ENCODE data around the gene USO1. TPM values are rescaled to one million over a fixed set of nuclear protein-coding genes. Genes with fewer than 3 reads are reported as not detected.

USO1 gene
- total RNA-seq, 1 experiment from 2014 or later, result 33.9 TPM

- Histone ChIP-seq H3K4me1 (replicated peaks; ENCODE audit: insufficient read depth) (no peaks in the 10 kb centered on the region), H3K27ac (no peak overlapping the region), H3K79me2 (ENCODE audit: low read depth) (0 out of 2 replicates have a peak, but pooled peaks cover 30% of the 10 kb centered on the region), H3K4me3 (no peak overlapping the region), H3K9me3 (ENCODE audit: insufficient read depth, low read depth) (no peaks in the 10 kb centered on the region), H3K9me2 (ENCODE audit: insufficient read depth) (no peaks in the 10 kb centered on the region), H3K4me2 (no peak overlapping the region), H2AFZ (no peak overlapping the region), H4K20me1 (ENCODE audit: insufficient read depth) (peaks cover 11% of the 10 kb centered on the region; the same call in 1 of the 2 replicates), H3F3A (ENCODE audit: insufficient read depth, low read depth) (no peaks in the 10 kb centered on the region), H3K27me3 (ENCODE audit: insufficient read depth, low read depth) (no peaks in the 10 kb centered on the region), H3K36me3 (ENCODE audit: low read depth) (no peaks in the 10 kb centered on the region)
- no TSS peak for BruUV-seq (replicated peaks)
- intact Hi-C loops (cut with micrococcal nuclease; ENCODE audit: unreplicated experiment), result no loop called here
- POLR2A ChIA-PET (ENCODE audit: unreplicated experiment), result interaction anchor here (0.6 to 0.8 kb wide), 2 partner anchors 21 to 1153 kb away, joined by 7 to 11 read pairs; partner anchors contain the start of gene USO1
- CTCF ChIA-PET, result no interaction called here
- TF ChIP-seq CTCF (conservative IDR thresholded peaks at IDR 0.05) (no peak), EZH2 (IDR thresholded peaks at IDR 0.05; ENCODE audit: low read depth) (no peak)
- DNase-seq, result peak in 1 of 2 experiments; percentile 51
Measured at GRCh38 chr4:75745161-75745560, 20.8 kb downstream of the USO1 start.

GRCh38 chr4:75745721-75746199, 21.4 kb downstream of the USO1 start:
- CTCF ChIA-PET, result no interaction called here
- POLR2A ChIA-PET (ENCODE audit: unreplicated experiment), result interaction anchor here (0.6 to 0.8 kb wide), 2 partner anchors 22 to 1154 kb away, joined by 7 to 11 read pairs; partner anchors contain the start of gene USO1

GRCh38 chr4:75752637-75753036, 28.3 kb downstream of the USO1 start:
- POLR2A ChIA-PET (ENCODE audit: unreplicated experiment), result no interaction called here
- no peak overlapping the region for H3K4me2 ChIP-seq
- intact Hi-C loops (cut with micrococcal nuclease; ENCODE audit: unreplicated experiment), result no loop called here
- no TSS peak for BruUV-seq (replicated peaks)
- H3K4me1 ChIP-seq (replicated peaks; ENCODE audit: insufficient read depth), result no peaks in the 10 kb centered on the region
- H3K36me3 ChIP-seq (ENCODE audit: low read depth), result no peaks in the 10 kb centered on the region; the same call in 1 of the 2 replicates
- peaks cover 5% of the 10 kb centered on the region; the same call in 1 of the 2 replicates for H4K20me1 ChIP-seq (ENCODE audit: insufficient read depth)
- no peak overlapping the region for H3K4me3 ChIP-seq
- H3F3A ChIP-seq (ENCODE audit: insufficient read depth, low read depth), result no peaks in the 10 kb centered on the region
- no peaks in the 10 kb centered on the region for H3K27me3 ChIP-seq (ENCODE audit: insufficient read depth, low read depth)
- no peak for TF ChIP-seq EZH2 (IDR thresholded peaks at IDR 0.05; ENCODE audit: low read depth)
- H3K79me2 ChIP-seq (ENCODE audit: low read depth), result no peaks in the 10 kb centered on the region
- H3K9me3 ChIP-seq (ENCODE audit: insufficient read depth, low read depth), result no peaks in the 10 kb centered on the region
- no peaks in the 10 kb centered on the region for H3K9me2 ChIP-seq (ENCODE audit: insufficient read depth)
- no peak overlapping the region for H3K27ac ChIP-seq
- CTCF ChIA-PET, result no interaction called here
- no peak overlapping the region for H2AFZ ChIP-seq
- DNase-seq, result no peak

More at GRCh38 chr4:75745721-75746199, 21.4 kb downstream of the USO1 start:
- no peak overlapping the region for H3K4me2 ChIP-seq
- no peaks in the 10 kb centered on the region for H3K9me2 ChIP-seq (ENCODE audit: insufficient read depth)
- H3K4me1 ChIP-seq (replicated peaks; ENCODE audit: insufficient read depth), result no peaks in the 10 kb centered on the region
- no peaks in the 10 kb centered on the region for H3K36me3 ChIP-seq (ENCODE audit: low read depth)
- intact Hi-C loops (cut with micrococcal nuclease; ENCODE audit: unreplicated experiment), result no loop called here
- TF ChIP-seq EZH2 (IDR thresholded peaks at IDR 0.05; ENCODE audit: low read depth), result no peak
- no peak for TF ChIP-seq CTCF (conservative IDR thresholded peaks at IDR 0.05)
- no TSS peak for BruUV-seq (replicated peaks)
- no peak overlapping the region for H3K4me3 ChIP-seq
- no peaks in the 10 kb centered on the region for H3K9me3 ChIP-seq (ENCODE audit: insufficient read depth, low read depth)
- H2AFZ ChIP-seq, result no peak overlapping the region
- 0 out of 2 replicates have a peak, but pooled peaks cover 30% of the 10 kb centered on the region for H3K79me2 ChIP-seq (ENCODE audit: low read depth)
- no peak for DNase-seq
- H3K27ac ChIP-seq, result no peak overlapping the region
- no peaks in the 10 kb centered on the region for H3K27me3 ChIP-seq (ENCODE audit: insufficient read depth, low read depth)
- no peaks in the 10 kb centered on the region for H3F3A ChIP-seq (ENCODE audit: insufficient read depth, low read depth)
- H4K20me1 ChIP-seq (ENCODE audit: insufficient read depth), result peaks cover 8% of the 10 kb centered on the region; the same call in 1 of the 2 replicates

GRCh38 chr4:75769036-75769435, 44.7 kb downstream of the USO1 start:
- CTCF ChIA-PET, result no interaction called here

More at GRCh38 chr4:75769036-75769435, 44.7 kb downstream of the USO1 start:
- Histone ChIP-seq H3F3A (ENCODE audit: insufficient read depth, low read depth) (no peaks in the 10 kb centered on the region), H2AFZ (no peak overlapping the region), H3K4me2 (no peak overlapping the region), H3K9me2 (ENCODE audit: insufficient read depth) (no peaks in the 10 kb centered on the region), H3K36me3 (ENCODE audit: low read depth) (peaks cover 15% of the 10 kb centered on the region; the same call in 1 of the 2 replicates), H3K79me2 (ENCODE audit: low read depth) (no peaks in the 10 kb centered on the region), H3K27ac (no peak overlapping the region), H3K9me3 (ENCODE audit: insufficient read depth, low read depth) (no peaks in the 10 kb centered on the region), H3K4me3 (no peak overlapping the region), H4K20me1 (ENCODE audit: insufficient read depth) (no peaks in the 10 kb centered on the region), H3K27me3 (ENCODE audit: insufficient read depth, low read depth) (no peaks in the 10 kb centered on the region), H3K4me1 (replicated peaks; ENCODE audit: insufficient read depth) (no peaks in the 10 kb centered on the region)
- no TSS peak for BruUV-seq (replicated peaks)
- intact Hi-C loops (cut with micrococcal nuclease; ENCODE audit: unreplicated experiment), result no loop called here
- no peak for TF ChIP-seq EZH2 (IDR thresholded peaks at IDR 0.05; ENCODE audit: low read depth)
- no peak for TF ChIP-seq CTCF (conservative IDR thresholded peaks at IDR 0.05)
- POLR2A ChIA-PET (ENCODE audit: unreplicated experiment), result no interaction called here
- DNase-seq, result no peak

All from PC-9 (cell line).